Measurements from ENCODE around the gene AKAP1.

GRCh38 chr17:57038486-57038885, 46.6 kb upstream of the AKAP1 start:
- TF ChIP-seq, protein P1, sequence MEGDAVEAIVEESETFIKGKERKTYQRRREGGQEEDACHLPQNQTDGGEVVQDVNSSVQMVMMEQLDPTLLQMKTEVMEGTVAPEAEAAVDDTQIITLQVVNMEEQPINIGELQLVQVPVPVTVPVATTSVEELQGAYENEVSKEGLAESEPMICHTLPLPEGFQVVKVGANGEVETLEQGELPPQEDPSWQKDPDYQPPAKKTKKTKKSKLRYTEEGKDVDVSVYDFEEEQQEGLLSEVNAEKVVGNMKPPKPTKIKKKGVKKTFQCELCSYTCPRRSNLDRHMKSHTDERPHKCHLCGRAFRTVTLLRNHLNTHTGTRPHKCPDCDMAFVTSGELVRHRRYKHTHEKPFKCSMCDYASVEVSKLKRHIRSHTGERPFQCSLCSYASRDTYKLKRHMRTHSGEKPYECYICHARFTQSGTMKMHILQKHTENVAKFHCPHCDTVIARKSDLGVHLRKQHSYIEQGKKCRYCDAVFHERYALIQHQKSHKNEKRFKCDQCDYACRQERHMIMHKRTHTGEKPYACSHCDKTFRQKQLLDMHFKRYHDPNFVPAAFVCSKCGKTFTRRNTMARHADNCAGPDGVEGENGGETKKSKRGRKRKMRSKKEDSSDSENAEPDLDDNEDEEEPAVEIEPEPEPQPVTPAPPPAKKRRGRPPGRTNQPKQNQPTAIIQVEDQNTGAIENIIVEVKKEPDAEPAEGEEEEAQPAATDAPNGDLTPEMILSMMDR (IDR thresholded peaks at IDR 0.05 in 4 of 5, conservative IDR thresholded peaks at IDR 0.05 in 1 of 5) = no peak
- TF ChIP-seq POLR2A (IDR thresholded peaks at IDR 0.05) = no peak

Data from gastrocnemius medialis (tissue), 4 donors.